Endometrial microvascular endothelial cells (primary cell): Measurements from ENCODE around the gene MTHFD2L. TPM values are rescaled to one million over a fixed set of nuclear protein-coding genes. Genes with fewer than 3 reads are reported as not detected.

Source experiments
- in situ Hi-C: cut with HindIII; loops from 2 replicates; pipeline ENCODE4 v1.10.0; 2017; ENCODE audit warnings: low sequenced_read_pairs, low pct_unique_long_range_greater_than_20kb; ENCODE audit errors: inconsistent ontology term
- total RNA-seq: library from RNA; depleted of rRNA; stranded (reverse); fragments of >200 nt; gene quantifications from one replicate; pipeline ENCODE4 v1.2.3, GENCODE V29; 2015; ENCODE audit errors: inconsistent ontology term

The MTHFD2L gene
- total RNA-seq, 1 donor from 2014 or later: 18.1 TPM

DNA sequence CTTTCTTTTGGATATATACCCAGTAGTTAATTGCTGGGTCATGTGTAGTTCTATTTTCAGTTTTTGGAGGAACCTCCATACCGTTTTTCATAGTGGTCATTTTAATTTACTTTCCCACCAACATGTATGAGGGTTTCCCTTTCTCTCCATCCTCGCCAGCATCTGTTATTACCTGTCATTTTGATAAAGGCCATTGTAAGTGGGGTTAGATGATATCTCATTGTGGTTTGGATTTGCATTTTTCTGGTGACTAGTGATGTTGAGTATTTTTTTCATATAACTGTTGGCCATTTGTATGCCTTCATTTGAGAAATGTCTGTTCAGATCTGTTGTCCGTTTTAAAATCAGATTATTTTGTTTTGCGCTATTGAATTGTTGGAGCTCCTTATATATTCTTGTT, 30.2 kb upstream of the MTHFD2L start:
- in situ Hi-C loops: loop anchor here (25.0 kb wide), 1 partner anchor 465 kb away; no protein-coding TSS in a partner anchor

DNA sequence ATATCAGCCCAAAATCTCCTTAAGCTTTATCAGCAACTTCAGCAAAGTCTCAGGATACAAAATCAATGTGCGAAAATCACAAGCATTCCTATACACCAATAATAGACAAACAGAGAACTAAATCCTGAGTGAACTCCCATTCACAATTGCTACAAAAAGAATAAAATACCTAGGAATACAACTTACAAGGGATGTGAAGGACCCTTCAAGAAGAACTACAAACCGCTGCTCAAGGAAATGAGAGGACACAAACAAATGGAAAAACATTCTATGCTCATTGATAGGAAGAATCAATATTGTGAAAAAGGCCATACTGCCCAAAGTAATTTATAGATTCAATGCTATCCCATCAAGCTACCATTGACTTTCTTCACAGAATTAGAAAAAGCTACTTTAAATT, 27.1 kb upstream of the MTHFD2L start:
- in situ Hi-C loops: loop anchor here (25.0 kb wide), 1 partner anchor 469 kb away; no protein-coding TSS in a partner anchor

DNA sequence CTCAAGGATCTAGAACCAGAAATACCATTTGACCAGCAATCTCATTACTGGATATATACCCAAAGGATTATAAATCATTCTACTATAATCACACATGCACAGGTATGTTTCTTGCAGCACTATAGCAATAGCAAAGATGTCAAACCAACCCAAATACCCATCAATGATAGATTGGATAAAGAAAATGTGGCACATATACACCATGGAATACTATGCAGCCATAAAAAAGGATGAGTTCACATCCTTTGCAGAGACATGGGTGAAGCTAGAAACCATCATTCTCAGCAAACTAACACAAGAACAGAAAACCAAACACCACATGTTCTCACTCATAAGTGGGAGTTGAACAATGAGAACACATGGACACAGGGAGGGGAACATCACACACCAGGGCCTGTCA, 25.7 kb upstream of the MTHFD2L start:
- in situ Hi-C loops: loop anchor here (25.0 kb wide), 1 partner anchor 470 kb away; no protein-coding TSS in a partner anchor

DNA sequence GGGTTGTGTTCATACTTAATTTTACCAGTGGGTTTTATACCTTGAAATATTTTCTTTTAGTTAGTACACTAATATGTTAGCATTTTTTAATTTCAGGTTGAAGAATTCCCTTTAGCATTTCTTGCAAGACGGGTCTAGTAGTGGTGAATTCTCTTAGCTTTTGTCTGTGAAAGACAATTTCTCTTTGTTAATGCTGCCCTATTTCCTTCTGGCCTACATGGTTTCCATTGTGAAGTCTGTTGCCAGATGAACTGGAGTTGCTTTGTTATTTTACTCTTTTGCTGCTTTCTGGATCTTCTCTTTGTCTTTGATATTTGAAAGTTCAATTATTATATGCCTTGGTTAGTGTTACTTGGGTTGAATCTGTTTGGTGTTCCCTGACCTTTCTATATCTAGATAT, 25.0 kb upstream of the MTHFD2L start:
- in situ Hi-C loops: loop anchor here (25.0 kb wide), 1 partner anchor 471 kb away; no protein-coding TSS in a partner anchor

DNA sequence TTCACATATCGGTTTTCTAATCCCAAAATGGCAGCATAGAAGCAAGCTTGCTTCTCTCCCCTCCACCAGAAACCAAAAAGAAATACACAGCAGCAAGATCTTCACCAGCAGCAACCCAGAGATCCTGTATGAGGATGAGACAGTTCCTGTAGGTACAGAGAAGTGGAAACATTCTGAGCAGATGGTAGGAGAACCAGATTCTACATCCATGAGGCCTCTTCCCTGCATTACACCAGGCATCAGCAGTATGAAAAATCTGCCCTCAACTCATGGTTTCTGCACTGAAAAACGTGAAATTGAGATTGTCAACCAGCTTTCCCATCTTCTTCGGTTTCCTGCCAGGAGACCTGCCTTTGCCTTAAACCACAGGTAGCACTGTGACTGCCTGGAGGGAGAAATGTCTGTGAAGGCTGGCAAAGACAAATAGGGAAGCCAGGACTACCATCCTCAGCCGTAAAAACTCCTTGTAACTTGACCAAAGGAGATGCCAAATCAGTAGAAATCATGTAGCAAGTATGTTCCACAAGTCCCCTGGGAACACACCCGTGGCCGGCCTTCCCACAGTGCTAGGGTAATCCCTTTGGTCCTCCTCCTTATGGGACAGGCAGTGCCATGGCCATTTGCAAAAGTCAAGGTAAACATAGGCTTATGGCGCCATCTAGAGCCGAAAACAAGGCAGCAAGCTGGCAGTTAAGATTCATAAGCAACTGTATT, 24.0 kb upstream of the MTHFD2L start:
- in situ Hi-C loops: loop anchor here (25.0 kb wide), 1 partner anchor 472 kb away; no protein-coding TSS in a partner anchor

DNA sequence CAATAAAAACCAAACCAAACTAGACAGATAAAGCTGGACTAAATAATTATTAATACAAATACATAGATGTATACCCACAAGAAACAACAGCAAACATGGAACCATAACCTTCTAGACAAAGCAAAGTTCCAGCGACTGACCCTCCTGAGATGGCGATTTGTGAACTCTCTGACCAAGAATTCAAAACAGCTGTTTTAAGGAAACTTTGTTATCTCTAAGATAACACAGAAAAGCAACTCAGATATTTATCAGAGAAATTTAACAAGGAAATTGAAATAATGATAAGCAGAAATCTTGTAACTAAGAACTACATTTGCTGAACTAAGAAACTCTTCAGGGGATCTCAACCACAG, 23.4 kb upstream of the MTHFD2L start:
- in situ Hi-C loops: loop anchor here (25.0 kb wide), 1 partner anchor 472 kb away; no protein-coding TSS in a partner anchor

DNA sequence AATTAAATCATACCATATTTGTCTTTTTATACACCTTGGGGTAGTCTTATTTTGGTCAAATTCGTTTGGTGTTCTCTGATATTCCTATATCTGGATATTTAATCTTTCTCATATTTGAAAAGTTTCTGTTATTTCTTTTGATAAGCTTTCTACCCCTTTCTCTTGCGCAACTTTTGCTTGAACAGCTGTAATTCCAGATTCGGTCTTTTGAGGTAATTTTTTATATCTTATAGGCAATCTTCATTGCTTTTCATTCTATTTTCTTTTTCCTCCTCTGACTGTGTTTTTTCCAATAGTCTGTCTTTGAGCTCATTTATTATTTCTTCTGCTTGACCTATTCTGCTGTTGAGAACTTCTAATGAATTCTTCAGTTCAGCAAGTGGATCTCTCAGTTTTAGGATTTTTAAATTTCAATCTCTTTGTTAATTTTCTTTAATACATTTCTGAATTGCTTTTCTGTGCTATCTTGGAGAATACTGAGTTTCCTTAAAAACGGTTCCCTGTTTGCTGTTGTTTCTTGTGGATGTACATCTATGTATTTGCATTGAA, 11.3 kb upstream of the MTHFD2L start:
- in situ Hi-C loops: loop anchor here (25.0 kb wide), 1 partner anchor 484 kb away; no protein-coding TSS in a partner anchor

DNA sequence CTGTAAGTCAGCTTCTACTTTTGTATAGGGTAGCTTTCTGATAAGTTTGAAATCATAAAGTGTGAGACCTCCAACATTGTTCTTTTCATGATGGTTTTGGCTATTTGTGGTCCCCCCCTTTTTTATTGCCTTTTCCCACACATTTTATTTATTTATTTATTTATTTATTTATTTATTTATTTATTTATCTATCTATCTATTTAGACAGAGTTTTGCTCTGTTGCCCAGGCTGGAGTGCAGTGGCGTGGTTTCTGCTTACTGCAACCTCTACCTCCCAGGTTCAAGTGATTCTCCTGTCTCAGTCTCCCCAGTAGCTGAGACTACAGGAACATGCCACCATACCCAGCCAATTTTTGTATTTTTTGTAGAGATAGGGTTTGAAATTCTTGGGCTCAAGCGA, 9.7 kb upstream of the MTHFD2L start:
- in situ Hi-C loops: loop anchor here (25.0 kb wide), 1 partner anchor 486 kb away; no protein-coding TSS in a partner anchor

DNA sequence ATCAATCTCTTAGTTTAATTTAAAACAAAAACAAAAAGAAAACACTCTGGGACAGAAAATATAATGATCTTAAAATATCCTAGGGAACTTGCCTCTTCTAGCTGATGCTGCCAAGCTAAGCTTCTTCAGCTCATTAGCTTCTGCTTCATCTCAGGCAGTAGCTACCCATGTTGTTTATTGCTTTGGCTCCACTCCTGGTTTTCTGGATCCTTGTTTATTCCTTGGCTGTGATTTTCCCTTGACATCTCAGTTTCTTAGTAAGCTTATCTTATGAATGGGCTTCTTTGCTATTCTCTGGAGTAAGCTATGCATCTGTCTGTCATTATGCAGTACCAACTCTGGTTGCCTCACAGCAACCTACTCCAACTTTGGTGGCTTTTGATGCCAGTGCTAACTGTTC, 5.1 kb upstream of the MTHFD2L start:
- in situ Hi-C loops: no loop called here

DNA sequence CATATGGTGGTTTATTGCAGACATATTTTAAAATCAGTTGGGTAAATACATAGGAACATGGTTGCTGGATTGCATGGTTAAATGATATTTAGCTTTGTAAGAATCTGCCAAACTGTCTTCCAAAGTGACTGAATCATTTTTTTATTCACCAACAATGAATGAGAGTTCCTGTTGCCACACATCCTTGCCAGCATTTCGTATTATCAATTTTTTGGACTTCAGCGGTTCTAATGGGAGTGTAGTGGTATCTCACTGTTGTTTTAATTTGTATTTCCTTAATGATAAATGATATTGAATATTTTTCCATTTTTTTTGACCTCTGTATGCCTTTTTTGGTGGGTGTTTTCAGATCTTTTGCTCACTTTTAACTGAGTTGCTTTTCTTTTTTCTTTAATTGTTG, 1.4 kb upstream of the MTHFD2L start:
- in situ Hi-C loops: no loop called here

DNA sequence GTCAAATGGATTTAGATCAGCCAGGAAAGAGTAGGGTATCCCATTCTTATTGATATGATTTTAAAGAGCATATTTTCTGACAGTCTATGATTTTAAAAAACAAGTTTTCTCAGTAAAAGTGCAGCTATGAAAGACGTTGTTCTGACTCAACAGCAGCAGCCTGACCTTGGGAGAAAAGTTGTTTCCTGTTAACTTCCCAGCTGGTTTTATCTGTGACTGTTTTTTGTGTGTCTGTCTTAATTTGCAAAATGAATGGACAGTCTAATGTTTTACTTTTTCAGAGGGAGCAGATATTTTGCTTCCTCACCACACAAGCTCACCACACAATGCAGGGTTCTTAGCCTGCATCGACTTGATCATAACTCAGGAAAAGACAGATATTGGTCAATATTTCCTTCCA, 764 bp upstream of the MTHFD2L start:
- in situ Hi-C loops: no loop called here

DNA sequence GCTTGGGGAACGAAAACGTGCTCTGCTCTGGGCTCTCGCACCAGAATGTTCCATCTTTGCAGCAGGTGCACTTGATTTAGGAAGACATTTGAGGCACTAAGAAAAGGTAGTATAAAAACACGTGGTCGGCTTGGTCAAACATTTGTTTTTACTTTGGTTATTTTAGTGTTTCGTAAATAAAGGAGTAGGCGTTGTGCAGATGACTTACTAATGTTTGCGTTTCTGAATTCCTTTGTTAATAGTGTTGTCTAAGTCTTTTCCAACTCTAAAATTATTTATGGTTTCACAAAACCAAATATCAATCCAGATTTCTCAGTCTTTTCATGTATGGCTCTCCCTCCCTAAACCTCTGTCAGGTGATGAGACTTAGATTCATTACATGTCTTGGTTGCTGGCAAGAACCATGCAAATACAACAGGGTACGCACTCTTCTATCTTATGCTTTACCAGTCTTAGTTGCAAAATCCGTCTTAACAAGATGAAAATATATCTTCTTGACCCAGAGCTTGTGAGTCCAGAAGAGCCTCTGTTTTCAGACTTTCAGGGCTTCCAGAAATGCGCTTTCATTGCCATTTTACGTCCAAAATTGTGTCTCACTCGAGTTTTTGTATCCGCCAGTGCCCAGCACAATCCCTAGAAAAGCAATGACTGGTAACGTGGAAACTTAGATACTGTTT, 686 bp downstream of the MTHFD2L start:
- in situ Hi-C loops: no loop called here

DNA sequence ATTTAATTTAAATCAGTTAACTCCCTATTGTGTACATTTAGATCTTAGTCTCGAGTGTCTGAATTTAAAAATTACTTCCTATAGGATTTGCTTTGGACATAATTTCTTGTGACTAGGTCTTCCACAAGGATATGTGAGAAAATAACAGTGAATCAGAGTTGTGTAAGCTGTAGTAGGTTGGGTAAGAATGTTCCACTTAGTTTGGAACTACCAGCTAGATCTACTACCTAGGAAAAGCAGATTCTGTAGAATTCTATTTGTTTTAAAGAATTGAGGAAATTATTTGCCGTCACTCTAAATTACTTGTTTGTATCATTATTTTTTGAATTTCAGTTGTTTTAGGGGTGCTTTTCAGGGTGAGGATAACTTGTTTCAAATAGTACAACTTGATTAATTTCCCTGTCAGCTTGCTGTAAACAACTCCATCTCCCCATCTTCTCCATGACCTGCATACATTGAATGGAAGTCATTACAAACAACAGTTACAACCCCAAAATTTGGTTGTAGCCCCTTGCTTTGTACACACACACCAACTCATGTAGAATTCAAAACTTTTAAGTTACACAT, 1.3 kb downstream of the MTHFD2L start:
- in situ Hi-C loops: no loop called here

DNA sequence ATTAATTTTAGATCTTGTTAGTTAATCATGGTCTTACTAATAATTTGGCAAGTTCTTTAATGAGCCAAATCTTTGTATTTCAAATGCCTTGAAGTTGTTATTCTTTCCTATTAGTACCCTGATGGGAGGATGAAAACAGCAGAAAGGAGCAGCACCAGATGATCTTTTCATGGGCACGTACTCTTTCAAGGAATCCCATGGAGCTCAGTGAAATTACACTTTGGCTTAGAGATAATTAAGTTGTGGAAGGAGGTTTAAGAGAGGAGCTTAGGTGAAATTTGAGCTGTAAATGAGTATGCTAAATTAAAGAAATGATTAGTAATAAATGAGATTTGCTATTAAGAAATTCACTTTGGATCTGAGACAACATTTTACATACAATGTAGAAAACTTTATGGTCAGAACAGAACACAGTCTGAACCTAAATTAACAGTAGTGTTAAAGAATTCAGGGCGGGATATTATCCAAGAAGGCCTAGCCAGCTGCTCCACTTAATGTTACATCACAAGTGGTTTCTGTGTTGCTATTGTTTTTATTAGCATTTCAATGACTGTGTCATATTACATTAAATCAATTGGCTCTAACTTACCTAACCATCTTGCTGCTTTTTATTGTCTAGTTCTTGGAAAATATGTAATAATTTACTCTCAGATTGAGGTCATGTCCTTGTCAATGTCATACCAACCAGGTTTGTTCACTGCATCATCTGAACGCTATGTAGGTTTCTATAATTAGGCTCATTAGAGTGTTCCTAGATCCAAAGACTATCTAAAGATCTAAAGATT, 3.9 kb downstream of the MTHFD2L start:
- in situ Hi-C loops: no loop called here

DNA sequence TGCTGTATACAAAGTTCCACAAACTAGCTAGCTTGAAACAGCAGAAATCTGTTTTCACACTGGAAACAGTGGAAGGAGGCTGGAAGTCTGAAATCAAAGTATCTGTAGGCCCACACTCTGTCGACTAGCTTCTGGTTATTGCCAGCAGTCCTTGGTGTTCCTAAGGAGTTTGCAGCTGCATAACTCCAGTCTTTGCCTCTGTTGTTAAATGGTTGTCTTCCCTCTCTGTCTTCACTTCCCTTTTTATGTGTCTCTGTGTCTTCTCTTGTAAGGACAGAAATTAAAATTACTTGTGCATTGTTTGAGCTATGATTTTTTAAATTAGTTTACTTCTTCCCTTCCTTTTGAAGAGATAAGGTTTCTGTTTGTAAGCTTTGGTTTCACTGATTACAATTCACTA, 8.2 kb downstream of the MTHFD2L start:
- in situ Hi-C loops: no loop called here

DNA sequence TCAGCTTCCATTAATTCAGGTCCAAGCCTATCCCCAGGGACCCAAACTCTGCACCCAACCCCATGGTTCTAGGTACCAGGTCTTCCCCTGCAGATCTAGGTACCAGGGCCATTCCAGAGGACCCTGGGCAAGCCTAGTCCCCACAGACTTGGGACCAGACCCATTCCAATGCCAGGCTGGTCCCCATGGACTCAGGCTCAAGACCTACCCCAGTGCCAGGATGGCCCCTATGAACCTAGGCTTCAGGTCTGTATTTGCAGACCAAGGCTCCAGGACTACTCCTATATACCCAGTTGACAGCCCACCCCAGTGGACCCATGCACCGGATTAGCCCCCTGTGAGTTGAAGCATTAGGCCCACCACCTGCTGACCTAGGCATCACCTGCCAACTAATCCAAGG, 8.9 kb downstream of the MTHFD2L start:
- in situ Hi-C loops: no loop called here

DNA sequence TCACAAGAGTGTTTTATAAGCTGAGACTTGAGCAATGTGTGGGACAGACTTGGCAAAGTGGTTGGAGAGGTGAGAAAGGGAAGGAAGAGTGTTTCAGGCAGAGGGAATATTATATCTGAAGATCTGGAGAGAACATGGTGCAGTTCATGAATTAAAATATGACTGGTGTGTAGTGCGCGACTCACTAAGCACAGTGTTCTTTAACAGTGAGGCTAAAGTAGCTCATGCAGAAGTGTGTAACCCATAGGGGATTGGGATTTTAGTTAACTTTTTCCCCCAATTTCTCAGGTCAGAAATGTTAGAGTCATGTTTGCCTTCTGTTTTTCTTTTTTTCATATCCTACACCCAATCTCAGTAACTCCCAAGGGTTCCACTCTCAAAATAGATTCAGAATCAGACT, 9.7 kb downstream of the MTHFD2L start:
- in situ Hi-C loops: no loop called here

DNA sequence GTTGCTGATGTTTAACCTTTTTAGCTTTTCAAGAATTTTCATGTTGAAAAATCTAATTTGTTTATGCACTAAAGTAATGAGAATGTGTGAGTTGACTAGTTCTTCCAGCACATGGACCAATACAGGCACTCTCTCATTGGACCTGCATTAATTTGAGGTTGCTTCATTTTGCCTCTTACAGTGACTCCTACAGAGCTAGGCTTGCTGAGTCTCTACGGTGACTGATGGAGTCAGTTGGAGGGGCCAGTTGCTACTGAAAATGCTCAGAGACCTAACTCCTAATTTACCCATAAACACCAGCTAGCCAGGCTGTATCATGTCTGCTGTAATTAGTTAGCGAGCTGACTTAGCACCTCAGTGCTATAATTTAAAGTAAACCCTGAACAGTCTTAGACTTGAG, 10.9 kb downstream of the MTHFD2L start:
- in situ Hi-C loops: no loop called here

DNA sequence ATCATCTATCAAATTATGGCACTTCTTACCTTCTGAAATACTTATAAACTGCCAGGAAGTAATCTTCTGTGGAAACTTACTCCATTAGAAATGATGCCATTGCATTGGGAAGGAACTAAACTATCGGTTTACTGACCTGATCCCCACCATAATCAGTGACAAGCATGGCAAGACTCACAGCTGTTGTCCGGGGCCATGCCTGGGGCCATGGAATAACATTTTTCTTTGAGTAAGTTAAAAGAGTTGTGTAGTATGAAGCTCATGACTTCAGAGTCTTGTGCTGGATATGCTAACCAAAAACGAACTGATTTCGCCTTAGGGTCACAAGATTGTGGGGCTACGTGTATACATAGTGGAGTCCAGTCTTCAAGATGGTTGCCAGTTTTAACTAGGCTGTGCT, 15.4 kb downstream of the MTHFD2L start:
- in situ Hi-C loops: no loop called here
